ENCODE data around the gene NXF2B.
A peak's percentile ranks its signal among the peaks of the same experiment; 100 is the strongest.

DNA sequence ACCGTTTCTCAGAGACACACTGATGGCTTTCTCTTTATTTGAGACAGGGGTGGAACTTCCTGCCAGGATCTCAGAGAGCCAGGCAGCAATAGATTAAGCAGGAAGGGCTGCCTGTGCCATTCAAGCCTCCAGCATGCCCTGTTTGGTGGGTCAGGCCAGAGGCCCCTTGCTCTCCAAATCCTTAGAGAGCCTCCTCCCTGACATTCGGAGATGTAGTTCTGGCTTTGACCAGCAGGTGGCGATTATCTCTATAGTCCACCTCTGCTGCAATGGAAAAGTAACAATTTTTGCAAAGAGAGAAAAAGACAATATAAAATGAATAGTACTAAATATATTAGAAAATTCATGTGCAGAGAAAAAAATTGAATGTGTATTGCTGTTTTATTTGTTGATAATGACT lies 93.9 kb downstream of the NXF2B start:
- TF ChIP-seq, protein P1, sequence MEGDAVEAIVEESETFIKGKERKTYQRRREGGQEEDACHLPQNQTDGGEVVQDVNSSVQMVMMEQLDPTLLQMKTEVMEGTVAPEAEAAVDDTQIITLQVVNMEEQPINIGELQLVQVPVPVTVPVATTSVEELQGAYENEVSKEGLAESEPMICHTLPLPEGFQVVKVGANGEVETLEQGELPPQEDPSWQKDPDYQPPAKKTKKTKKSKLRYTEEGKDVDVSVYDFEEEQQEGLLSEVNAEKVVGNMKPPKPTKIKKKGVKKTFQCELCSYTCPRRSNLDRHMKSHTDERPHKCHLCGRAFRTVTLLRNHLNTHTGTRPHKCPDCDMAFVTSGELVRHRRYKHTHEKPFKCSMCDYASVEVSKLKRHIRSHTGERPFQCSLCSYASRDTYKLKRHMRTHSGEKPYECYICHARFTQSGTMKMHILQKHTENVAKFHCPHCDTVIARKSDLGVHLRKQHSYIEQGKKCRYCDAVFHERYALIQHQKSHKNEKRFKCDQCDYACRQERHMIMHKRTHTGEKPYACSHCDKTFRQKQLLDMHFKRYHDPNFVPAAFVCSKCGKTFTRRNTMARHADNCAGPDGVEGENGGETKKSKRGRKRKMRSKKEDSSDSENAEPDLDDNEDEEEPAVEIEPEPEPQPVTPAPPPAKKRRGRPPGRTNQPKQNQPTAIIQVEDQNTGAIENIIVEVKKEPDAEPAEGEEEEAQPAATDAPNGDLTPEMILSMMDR (IDR thresholded peaks at IDR 0.05 in 8 of 11, conservative IDR thresholded peaks at IDR 0.05 in 3 of 11) = peak in 10 of 11 experiments; percentile 27 to 87 (median 72)
- TF ChIP-seq POLR2AphosphoS5 (IDR thresholded peaks at IDR 0.05) = no peak
- TF ChIP-seq POLR2A (IDR thresholded peaks at IDR 0.05) = no peak
